Measurements from ENCODE around the gene SPON1. TPM values are rescaled to one million over a fixed set of nuclear protein-coding genes. Genes with fewer than 3 reads are reported as not detected.
"Not testable (repeated sequence)": the region's sequence is repeated elsewhere in the genome, so short reads cannot be mapped to it uniquely, and the experiment has no call there.

SPON1 gene
- total RNA-seq, 1 donor from 2014 or later, result 22.4 TPM

DNA sequence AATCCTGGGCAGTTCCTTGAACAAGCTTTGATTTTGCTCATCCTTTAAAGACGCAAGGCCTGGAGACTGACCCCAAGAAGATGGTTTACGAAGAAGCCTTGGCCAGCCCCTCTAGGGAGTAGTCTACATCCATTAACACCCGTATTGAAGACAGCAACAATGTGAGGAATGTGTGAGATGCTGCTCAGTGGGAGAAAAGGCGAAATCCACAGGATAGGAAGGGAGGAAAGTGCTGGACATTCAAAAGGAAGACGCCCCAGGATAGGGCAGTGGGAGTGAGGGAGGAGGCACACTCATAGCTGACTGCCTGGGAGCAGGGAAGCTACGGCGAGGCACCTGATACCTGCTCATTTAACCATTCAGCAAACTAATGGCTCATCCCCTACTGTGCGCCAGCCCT is 282.4 kb downstream of the SPON1 start:
- TF ChIP-seq CTCF (conservative IDR thresholded peaks at IDR 0.05; ENCODE audit: low read depth, low read length), result no peak
- DNase-seq (ENCODE audit: low read depth), result no peak
- H3K4me3 ChIP-seq (ENCODE audit: low read depth, low read length), result no peak overlapping the region

DNA sequence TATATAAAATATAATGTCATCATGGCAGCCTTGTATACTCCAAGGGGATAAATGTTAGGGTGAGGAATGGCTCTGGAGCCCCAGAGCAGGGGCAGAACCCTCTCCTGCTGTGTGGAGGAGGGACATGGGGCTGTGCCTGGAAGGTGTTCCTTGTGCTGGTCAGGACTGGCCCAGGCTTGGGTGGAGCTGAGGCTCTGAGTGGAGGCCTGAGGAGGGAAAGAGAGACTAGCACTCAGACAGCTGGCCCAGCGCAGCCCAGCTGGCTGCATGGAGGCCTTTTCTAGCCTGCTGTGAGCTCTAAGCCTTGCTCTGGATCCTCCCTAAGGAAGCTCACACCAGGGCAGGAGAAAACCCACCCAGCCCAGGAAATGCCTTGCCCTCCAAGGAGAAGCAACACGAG is 282.9 kb downstream of the SPON1 start:
- TF ChIP-seq CTCF (conservative IDR thresholded peaks at IDR 0.05; ENCODE audit: low read depth, low read length), result no peak
- H3K4me3 ChIP-seq (ENCODE audit: low read depth, low read length), result no peak overlapping the region
- DNase-seq (ENCODE audit: low read depth), result no peak

DNA sequence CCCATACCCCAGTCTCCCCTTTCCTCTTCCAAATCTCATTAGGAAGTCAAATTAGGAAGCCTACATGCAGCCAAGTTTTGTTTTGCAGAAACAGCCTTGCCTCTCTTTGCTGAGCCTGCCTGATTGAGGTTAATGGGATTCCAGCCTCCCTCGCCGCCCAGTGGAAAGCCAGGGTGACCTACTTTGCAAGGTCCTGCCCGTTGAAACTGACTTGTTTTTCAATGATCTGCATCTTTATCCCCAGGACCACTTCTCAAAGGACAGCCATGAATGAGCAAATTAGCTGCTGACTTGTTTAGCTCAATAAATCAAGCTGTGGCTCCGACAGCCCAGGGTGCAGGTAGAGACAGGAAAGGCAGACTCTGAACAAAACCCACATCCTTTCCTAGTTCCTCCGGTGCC is 286.1 kb downstream of the SPON1 start:
- peak; percentile 26 for TF ChIP-seq CTCF (conservative IDR thresholded peaks at IDR 0.05; ENCODE audit: low read depth, low read length)
- no peak overlapping the region for H3K4me3 ChIP-seq (ENCODE audit: low read depth, low read length)
- no peak for DNase-seq (ENCODE audit: low read depth)

- DNase-seq (ENCODE audit: low read depth), result no peak
- no peak overlapping the region for H3K4me3 ChIP-seq (ENCODE audit: low read depth, low read length)
- peak; percentile 89 for TF ChIP-seq CTCF (conservative IDR thresholded peaks at IDR 0.05; ENCODE audit: low read depth, low read length)
These were observed 286.8 kb downstream of the SPON1 start for GRCh38 chr11:14249121-14249963.

- H3K4me3 ChIP-seq (ENCODE audit: low read depth, low read length), result no peak overlapping the region
- no peak for DNase-seq (ENCODE audit: low read depth)
- no peak for TF ChIP-seq CTCF (conservative IDR thresholded peaks at IDR 0.05; ENCODE audit: low read depth, low read length)
These were observed 289.2 kb downstream of the SPON1 start for GRCh38 chr11:14251754-14252153.

DNA sequence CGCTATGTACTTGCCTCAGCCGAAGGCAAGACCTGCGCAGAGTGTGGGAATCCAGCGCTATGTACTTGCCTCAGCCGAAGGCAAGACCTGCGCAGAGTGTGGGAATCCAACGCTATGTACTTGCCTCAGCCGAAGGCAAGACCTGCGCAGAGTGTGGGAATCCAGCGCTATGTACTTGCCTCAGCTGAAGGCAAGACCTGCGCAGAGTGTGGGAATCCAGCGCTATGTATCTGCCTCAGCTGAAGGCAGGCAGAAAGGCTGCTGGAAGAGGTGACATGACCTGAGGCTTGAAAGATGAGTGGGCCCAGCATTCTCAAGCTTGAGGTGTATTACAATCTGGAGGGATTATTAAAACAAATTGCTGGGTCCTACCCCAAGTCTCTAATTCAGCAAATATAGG is 290.0 kb downstream of the SPON1 start:
- DNase-seq (ENCODE audit: low read depth); H3K4me3 ChIP-seq (ENCODE audit: low read depth, low read length): not testable (repeated sequence)

DNA sequence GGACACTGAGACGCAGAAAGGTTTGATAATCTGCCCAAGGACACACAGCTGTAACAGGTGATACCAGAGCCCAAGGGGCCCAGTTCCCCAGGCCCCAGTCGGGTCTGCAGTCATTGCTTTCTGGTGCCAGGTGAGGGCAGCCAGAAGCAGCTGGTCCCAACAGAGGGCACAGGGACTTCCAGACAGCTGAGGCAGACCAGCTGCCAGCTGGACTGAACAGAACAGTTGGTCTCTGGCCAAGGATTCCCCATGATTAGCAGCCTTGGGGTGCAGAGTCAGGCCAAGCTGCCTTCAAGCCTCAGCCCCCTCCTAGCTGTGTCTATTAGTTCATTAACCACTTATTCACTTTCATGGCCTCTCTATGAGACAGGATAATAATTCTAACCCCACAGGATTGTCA is 290.9 kb downstream of the SPON1 start:
- no peak for TF ChIP-seq CTCF (conservative IDR thresholded peaks at IDR 0.05; ENCODE audit: low read depth, low read length)
- DNase-seq (ENCODE audit: low read depth), result no peak
- no peak overlapping the region for H3K4me3 ChIP-seq (ENCODE audit: low read depth, low read length)

All from epithelial cell of proximal tubule (primary cell).